Globus pallidus (tissue), 1 donor: ENCODE data around the gene PIEZO2.
"Not testable (repeated sequence)": the region's sequence is repeated elsewhere in the genome, so short reads cannot be mapped to it uniquely, and the experiment has no call there.

Source experiments
- DNase-seq: peaks from one replicate; pipeline ENCODE4 v3.0.0-alpha.2; 2015; ENCODE audit warnings: low spot score

The PIEZO2 gene

GRCh38 chr18:10620670-10621329 is 528.6 kb downstream of the PIEZO2 start:
- DNase-seq = not testable (repeated sequence)
